ENCODE data around the gene CADM4.

The CADM4 gene

DNA sequence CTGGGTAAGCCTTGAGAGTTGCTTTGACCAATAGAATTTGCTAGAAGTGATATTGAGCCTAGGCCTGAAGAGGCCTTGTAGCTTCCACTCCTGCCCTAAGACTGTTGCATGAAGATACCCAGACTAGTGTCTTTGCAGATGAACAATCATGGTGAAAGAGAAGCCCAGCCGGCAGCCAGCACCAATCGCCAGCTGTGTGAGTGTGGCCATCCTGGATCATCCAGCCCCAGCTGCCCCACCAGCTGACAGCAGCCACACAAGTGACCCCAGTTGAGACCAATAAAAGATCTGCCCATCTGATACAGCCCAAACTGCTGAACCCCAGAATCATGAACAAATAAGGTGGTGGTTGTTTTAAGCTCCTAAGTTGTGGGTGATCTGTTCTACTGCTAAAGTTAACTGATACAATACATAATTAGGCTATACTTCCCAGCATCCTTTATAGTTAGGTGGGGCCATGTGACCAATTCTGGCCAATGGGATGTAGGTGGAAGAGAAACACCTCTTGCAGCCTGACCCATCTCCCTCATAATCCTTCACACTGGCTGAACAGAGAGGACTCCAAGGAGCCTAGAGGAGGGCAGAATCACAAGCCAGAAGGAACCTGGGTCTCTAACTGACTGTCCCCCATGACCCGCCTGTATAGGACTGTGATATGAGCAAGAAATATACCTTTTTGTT is 10.9 kb downstream of the CADM4 start:
- Mint-ChIP-seq H3K27ac (no peak overlapping the region), H3K36me3 (no peaks in the 10 kb centered on the region), H3K4me1 (peaks cover 22% of the 10 kb centered on the region), H3K27me3 (peaks cover 44% of the 10 kb centered on the region), H3K9me3 (no peaks in the 10 kb centered on the region), H3K4me3 (no peak overlapping the region)
- no peak for ATAC-seq

DNA sequence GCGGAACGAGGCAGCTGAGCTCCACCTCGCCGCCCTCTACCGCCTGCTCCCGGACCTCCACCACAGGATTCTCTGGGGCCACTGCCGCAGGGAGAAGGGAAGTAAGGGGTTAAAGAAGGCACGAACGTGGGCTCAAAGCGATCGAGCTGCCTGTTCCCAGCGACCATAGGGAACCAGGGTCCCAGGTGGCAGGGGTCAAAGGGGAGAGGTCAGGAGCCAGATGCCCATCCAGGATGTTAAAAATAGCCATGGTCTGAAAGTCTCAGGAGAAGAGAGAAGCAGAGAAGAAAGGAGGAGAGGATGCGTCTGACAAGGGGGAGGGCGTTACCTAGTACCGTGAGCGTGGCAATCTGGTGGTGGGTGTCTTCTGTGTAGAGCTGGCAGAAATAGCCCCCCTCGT is 12.8 kb downstream of the CADM4 start:
- Mint-ChIP-seq H3K4me3 (no peak overlapping the region), H3K27me3 (peaks cover 26% of the 10 kb centered on the region), H3K4me1 (peaks cover 22% of the 10 kb centered on the region), H3K27ac (no peak overlapping the region), H3K36me3 (no peaks in the 10 kb centered on the region), H3K9me3 (no peaks in the 10 kb centered on the region)
- no peak for ATAC-seq

DNA sequence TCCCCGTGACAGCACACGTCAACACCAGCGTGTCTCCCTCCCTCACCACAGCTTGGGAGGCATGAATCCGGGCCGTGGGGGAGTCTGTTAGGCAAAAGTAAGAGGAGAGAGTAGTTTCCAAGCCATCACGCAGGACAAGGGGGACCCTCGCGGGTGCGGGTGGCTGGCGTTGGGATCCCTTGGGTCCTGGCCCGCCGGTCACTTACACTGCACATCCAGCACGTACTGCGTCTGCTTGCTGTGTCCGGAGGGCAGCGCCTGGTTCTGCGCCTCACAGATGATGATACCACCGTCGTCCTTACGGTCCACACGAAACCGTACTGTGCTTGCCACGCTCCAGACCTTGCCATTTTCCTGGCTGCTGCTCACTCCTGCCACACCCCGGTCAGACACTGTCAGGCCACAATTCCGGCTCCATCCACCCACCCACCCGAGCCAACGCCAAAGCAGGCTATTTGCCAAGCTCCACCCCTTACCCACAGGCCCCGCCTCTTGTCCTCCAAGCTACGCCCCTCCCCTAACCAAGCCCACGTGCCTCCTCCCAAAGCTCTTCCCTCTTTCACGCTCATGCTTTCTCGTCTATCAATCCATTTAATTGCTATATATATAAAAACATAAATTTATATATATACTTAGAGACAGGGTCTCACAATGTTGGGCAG is 13.6 kb downstream of the CADM4 start:
- Mint-ChIP-seq H3K36me3 (no peaks in the 10 kb centered on the region), H3K27me3 (peaks cover 26% of the 10 kb centered on the region), H3K9me3 (no peaks in the 10 kb centered on the region), H3K4me3 (no peak overlapping the region), H3K4me1 (peaks cover 22% of the 10 kb centered on the region), H3K27ac (no peak overlapping the region)
- no peak for ATAC-seq

DNA sequence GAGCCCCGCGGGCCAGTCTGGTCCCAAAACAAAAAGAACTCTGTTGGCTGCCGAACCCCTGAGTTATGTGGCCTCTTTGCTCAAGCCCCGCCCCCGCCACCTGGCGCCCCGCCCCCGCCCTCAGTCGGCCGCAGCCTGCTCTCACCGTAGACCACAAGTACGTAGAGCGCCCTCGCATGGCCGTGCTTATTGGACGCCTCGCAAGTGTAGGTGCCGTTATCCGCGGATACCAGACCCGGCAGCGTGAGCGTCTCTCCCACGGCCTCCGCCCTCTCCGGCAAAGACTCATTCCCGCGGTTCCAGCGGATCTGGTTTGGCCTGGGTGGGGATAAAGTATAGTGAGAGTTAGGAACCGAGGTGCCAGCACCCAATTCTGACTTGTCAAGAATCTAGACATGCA is 14.7 kb downstream of the CADM4 start:
- H3K27me3 Mint-ChIP-seq = peaks cover 26% of the 10 kb centered on the region
- no peaks in the 10 kb centered on the region for H3K9me3 Mint-ChIP-seq
- no peak overlapping the region for H3K27ac Mint-ChIP-seq
- H3K36me3 Mint-ChIP-seq = no peaks in the 10 kb centered on the region
- H3K4me3 Mint-ChIP-seq = no peak overlapping the region
- peak; percentile 62 for ATAC-seq
- peaks cover 33% of the 10 kb centered on the region for H3K4me1 Mint-ChIP-seq

DNA sequence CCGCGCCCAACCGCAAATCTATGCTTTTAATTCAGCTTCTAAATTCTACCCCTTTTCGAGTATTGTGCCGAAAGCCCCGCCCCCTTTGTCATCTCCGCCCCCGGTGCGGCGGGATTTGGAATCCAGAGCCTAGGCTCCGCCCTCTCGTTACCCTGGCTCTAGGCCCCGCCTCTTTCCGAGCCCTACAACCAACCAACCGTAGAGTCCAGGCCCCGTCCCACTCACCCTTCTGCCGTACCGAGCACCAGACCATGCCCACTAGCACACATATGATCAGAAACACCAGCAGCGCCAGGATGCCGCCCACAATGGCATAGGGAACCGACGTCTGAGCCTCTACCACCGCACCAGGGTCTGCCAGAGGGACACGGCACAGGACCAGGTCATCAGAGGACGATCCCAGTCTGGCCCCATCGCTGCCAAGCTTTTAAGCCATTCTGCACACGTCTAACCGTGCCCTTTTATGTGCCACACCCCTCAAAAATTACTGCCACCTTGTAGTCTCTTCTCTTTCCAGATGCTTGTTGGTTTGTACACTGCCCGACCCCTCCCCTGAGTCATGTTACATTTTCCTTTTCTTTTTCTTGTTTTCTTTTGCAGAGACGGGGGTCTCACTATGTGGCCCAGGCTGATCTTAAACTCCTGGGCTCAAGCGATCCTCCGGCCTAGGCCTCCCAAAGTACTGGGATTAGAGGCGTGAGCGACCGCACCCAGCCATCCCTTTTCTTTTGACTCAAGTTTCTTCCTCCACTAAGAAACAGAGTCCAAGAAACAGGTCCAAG is 15.6 kb downstream of the CADM4 start:
- peaks cover 38% of the 10 kb centered on the region for H3K4me1 Mint-ChIP-seq
- H3K27me3 Mint-ChIP-seq = peaks cover 26% of the 10 kb centered on the region
- ATAC-seq = no peak
- no peaks in the 10 kb centered on the region for H3K9me3 Mint-ChIP-seq
- no peaks in the 10 kb centered on the region for H3K36me3 Mint-ChIP-seq
- H3K27ac Mint-ChIP-seq = no peak overlapping the region
- H3K4me3 Mint-ChIP-seq = no peak overlapping the region

DNA sequence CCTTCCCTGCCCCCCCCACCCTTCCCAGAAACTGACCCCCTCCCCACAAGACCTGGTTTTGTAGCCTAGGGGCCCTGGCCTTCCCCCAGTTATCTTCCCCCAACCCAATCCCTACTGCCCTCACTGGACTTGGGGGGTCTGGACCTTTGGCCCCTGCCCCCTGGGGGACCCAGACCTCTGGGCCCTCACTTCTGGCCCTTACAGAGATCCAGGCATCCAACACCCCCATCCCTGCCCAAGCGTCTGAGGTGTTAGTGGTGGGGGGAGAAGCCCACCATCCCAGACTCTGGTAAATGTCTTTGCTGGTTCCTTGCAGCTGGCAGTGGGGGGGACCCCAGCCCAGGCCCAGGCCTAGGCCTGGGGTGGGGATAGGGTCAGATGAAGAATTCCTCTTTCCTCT is 16.7 kb downstream of the CADM4 start:
- Mint-ChIP-seq H3K4me3 (no peak overlapping the region), H3K9me3 (no peaks in the 10 kb centered on the region), H3K4me1 (peaks cover 44% of the 10 kb centered on the region), H3K27me3 (peaks cover 26% of the 10 kb centered on the region), H3K27ac (no peak overlapping the region), H3K36me3 (no peaks in the 10 kb centered on the region)
- no peak for ATAC-seq

DNA sequence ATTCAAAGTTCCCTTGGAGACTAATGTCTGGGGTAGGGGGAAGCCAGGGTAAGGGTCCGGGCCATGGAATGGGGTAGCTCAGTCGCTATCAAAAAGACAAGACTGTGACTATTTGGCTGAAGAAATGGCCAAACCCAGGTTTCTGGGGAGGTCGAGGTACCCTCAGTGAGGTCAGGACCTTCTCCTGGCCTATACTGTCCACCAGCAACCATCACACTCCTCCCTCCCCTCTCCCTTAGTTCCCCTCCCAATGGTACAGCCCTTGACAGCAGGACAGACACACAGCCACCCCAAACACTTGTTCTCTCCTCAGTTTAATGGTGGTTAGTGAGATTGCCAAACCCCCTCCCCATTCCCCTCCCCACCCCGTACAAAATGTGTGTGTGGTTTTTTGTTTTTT is 17.6 kb downstream of the CADM4 start:
- Mint-ChIP-seq H3K4me1 (peaks cover 44% of the 10 kb centered on the region), H3K9me3 (no peaks in the 10 kb centered on the region), H3K27ac (no peak overlapping the region), H3K4me3 (no peak overlapping the region), H3K27me3 (peaks cover 19% of the 10 kb centered on the region), H3K36me3 (no peaks in the 10 kb centered on the region)
- no peak for ATAC-seq

DNA sequence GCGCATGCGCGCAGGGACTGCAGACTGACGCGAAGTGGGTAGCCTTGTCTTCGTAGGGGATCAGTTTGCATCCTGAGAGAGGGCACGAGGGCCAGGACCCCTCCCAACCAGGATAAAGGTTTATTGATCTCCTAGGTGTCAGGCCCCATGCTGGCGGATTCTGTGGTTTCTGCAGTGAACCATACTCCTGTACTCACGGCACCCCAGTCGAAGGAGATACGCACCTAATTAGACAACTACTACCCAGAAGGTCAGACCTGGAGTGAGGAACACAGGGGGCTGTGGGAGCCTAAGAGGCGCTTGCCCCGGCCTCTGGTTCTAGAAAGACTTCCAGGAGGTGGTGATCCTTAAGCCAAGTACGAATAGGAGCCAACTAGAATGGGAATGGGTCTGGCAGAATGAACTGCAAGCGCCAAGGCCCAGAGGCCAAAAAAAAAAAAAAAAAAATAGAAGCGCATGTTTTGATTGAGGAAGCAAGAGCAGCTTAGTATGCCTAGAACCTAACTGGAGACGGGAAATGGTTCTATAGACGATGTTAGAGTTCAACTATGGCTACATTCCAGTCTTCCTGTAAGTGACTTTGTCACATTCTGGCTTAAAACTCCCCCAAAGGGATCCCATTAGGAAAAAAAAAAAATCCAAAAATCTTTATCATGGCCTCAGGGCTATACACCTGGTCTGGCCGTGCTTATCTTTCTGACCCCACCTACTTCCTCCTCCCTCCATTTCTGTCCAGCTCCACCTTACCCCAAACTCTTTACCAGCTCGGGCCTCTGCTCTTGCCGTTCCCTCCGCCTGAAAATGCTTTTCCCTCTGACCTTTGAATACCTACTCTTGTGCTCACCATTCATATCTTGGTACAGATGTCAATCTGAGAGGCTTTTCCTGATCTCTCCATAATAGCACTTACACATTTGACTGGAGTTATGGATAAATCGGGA is 19.3 kb downstream of the CADM4 start:
- Mint-ChIP-seq H3K36me3 (no peaks in the 10 kb centered on the region), H3K4me3 (peak overlapping the region; percentile 97), H3K27me3 (peaks cover 1% of the 10 kb centered on the region), H3K9me3 (no peaks in the 10 kb centered on the region), H3K4me1 (peaks cover 39% of the 10 kb centered on the region), H3K27ac (peak overlapping the region; percentile 99)
- peak; percentile 9 for ATAC-seq

DNA sequence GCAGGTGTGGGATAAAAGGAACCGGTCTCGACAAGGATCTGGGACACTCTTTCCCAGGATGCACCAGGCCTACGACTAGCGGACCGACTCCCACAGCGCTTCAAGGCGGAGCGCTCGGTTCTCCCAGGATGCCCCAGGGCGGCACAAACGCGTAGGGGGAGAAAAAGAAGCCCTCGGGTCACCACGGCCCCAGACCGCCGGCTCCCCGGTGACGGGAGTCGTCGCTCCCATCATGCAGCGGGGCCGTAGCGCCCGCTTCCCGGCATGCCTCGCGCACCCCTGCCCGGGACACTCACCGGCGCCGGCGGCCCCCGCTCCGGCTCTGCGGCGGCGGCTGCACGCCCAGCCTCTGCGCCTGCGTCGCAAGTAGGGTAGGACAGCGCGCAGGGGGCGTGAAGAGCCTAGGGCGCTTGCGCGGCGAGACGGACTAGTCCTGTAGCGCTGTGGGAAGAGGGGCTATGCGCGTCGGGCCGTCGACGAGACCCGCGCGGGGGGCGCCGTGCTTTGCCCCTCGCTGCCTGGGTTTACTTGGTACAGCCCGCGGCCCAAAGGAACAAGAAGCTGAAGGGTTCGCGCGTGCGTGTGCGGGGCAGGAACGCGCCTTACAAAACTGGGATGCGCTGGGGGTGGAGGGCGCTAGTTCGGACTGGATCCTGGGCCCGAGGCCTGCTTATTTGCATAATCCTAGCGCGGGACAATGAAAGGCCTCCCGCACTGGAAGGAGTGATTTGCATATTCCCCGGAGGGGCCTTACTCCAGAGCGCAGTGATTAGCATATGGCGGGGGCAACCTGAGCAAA is 20.2 kb downstream of the CADM4 start, which contains the start of gene ZNF428:
TSS of gene ZNF428 (minus strand) at position 368 of the 799 bp plus-strand sequence. CDS start 5,325 bp downstream, outside the sequence.
- no peaks in the 10 kb centered on the region for H3K9me3 Mint-ChIP-seq
- peak; percentile 93 for ATAC-seq
- peak within 1 kb of the TSS; percentile 97 for H3K4me3 Mint-ChIP-seq
- H3K27me3 Mint-ChIP-seq = no peaks in the 10 kb centered on the region
- peaks cover 30% of the 10 kb centered on the region for H3K4me1 Mint-ChIP-seq
- peak within 1 kb of the TSS; percentile 99 for H3K27ac Mint-ChIP-seq
- no peaks in the 10 kb centered on the region for H3K36me3 Mint-ChIP-seq

DNA sequence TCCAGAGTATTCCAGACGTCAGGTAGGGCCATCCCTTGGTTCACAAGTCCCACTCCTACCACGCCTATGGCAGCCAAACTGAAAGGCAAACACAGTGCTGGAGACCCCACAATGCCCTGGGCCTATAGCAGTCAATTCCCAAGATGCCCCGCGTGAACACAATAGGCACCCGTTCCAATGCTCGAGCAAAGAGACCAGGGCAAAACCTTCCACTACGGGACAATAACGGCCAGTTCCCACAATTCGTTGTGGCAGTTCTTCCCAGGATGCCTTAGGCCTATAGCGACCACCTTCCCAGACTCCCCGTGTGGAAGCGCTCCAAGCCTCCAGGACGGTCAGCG is 20.8 kb downstream of the CADM4 start:
- H3K4me1 Mint-ChIP-seq = peaks cover 28% of the 10 kb centered on the region
- H3K27ac Mint-ChIP-seq = peak overlapping the region; percentile 99
- peaks cover 5% of the 10 kb centered on the region for H3K36me3 Mint-ChIP-seq
- H3K9me3 Mint-ChIP-seq = no peaks in the 10 kb centered on the region
- ATAC-seq = peak; percentile 57
- no peaks in the 10 kb centered on the region for H3K27me3 Mint-ChIP-seq
- peak overlapping the region; percentile 97 for H3K4me3 Mint-ChIP-seq

DNA sequence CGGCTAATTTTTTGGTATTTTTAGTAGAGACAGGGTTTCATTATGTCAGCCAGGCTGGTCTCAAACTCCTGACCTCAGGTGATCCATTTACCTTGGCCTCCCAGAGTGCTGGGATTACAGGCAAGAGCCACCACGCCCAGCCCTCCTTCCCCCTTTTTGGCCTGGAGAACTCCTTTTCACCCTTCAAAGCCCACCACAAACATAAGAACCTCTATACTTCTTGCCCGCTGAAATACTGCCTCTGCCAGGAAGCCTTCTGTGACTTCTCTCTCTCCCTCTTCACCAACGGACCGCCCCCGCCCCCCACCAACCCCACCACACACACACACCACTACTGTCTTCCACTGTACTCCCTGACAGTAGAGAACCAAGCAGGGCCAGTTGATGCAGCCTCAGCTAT is 22.7 kb downstream of the CADM4 start:
- Mint-ChIP-seq H3K27ac (no peak overlapping the region), H3K36me3 (peaks cover 24% of the 10 kb centered on the region)
- no peak for ATAC-seq

DNA sequence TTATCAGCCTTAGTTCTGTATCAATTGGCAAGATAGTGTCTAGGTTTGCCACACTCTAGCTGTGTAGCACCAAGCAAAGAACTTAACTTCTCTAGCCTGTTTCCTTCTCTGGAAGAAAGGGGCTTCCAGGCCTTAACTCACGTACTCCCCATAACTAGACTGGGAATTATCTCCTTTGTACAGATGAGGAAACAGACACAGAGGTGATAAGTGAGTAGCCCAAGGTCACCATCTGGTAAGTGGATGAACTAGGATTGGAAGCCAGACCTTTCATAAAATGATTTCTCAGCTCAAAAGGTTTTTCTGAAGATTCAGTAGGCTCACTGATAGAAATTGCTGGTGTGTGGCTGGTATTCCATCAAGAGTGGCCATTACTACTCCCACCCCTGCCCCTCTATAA is 23.3 kb downstream of the CADM4 start:
- peaks cover 41% of the 10 kb centered on the region for H3K4me1 Mint-ChIP-seq
- no peak overlapping the region for H3K4me3 Mint-ChIP-seq
- H3K27ac Mint-ChIP-seq = no peak overlapping the region
- ATAC-seq = no peak
- H3K36me3 Mint-ChIP-seq = peaks cover 30% of the 10 kb centered on the region
- H3K27me3 Mint-ChIP-seq = no peaks in the 10 kb centered on the region
- H3K9me3 Mint-ChIP-seq = no peaks in the 10 kb centered on the region

More for the DNA sequence above, 22.7 kb downstream of the CADM4 start:
- H3K27me3 Mint-ChIP-seq = no peaks in the 10 kb centered on the region
- H3K9me3 Mint-ChIP-seq = no peaks in the 10 kb centered on the region
- peaks cover 37% of the 10 kb centered on the region for H3K4me1 Mint-ChIP-seq
- no peak overlapping the region for H3K4me3 Mint-ChIP-seq

DNA sequence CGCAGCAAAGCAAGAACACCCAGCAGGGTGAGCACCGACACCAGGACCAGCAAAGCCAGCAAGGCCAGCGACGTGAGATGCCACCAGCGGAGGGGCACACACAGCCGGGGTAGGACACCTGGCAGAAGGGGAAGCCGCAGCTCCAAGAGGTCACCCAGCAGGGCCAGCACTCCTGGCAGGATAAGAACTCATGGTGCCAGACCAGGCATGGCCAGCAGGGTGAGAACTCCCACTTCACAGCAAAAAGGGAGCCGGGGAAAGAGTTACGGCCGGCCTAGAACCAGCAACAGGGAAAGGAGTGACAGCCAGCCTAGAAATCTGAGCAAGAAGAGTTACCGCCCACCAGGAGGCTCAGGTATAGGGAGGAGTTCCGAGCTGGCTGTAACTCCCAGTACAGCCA is 27.3 kb downstream of the CADM4 start:
- Mint-ChIP-seq H3K27ac (no peak overlapping the region), H3K4me1 (peaks cover 20% of the 10 kb centered on the region), H3K27me3 (no peaks in the 10 kb centered on the region), H3K9me3 (no peaks in the 10 kb centered on the region), H3K36me3 (peaks cover 37% of the 10 kb centered on the region), H3K4me3 (no peak overlapping the region)
- no peak for ATAC-seq

DNA sequence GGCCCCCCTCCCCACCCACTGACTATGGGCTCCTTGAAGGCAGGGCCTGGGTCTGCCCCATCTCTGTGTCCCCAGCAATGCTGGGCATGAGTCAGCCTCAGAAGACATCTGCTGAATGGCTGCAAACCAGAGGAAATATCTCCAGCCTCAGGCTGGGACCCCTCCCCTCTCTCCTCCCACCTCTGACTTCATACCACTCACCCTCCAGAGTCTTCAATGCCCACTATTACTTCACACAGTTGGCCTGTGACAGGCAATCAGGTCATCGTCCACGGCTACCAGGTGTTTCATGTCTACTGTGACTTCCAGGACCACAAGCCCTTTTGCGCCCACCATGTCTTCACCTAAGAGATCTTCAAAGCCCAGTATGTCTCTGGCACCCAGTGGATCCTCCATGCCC is 27.9 kb downstream of the CADM4 start, which contains the start of gene SRRM5:
TSS of gene SRRM5 (plus strand) at position 301 of the 400 bp plus-strand sequence. CDS start at position 335, 34 bp downstream.
- peaks cover 37% of the 10 kb centered on the region for H3K36me3 Mint-ChIP-seq
- peak within 1 kb of the TSS; percentile 14 for H3K27ac Mint-ChIP-seq
- H3K9me3 Mint-ChIP-seq = no peaks in the 10 kb centered on the region
- H3K4me1 Mint-ChIP-seq = peaks cover 18% of the 10 kb centered on the region
- ATAC-seq = no peak
- H3K4me3 Mint-ChIP-seq = no peak within 1 kb of the TSS
- H3K27me3 Mint-ChIP-seq = no peaks in the 10 kb centered on the region

Measured in stimulated activated memory B cell treated with anti-CD40 and anti-IgM and Interleukin-4, amounts not matched to agents 10 μg/mL and 1 μg/mL and 100 μg/mL, for 72 hours (primary cell).